Activated T-cell treated with anti-CD3 and anti-CD28 coated beads, Interleukin-2, amount 50 U/mL, for 24 hours (primary cell): ENCODE data around the gene KLHL29.

ENCODE experiments used
- DNase-seq: peaks from one replicate; pipeline ENCODE4 v3.0.0-alpha.2; 2020
- H3K27ac Mint-ChIP-seq: 2 replicates; pipeline ENCODE4 v1.8.0; 2020; ENCODE audit warnings: mild to moderate bottlenecking, mixed read lengths
- H3K27me3 Mint-ChIP-seq: 2 replicates; pipeline ENCODE4 v1.8.0; 2020; ENCODE audit warnings: mixed read lengths
- H3K36me3 Mint-ChIP-seq: 2 replicates; pipeline ENCODE4 v1.8.0; 2020; ENCODE audit warnings: low read depth, mixed read lengths
- H3K4me1 Mint-ChIP-seq: 2 replicates; pipeline ENCODE4 v1.8.0; 2020; ENCODE audit warnings: low read depth, mixed read lengths
- H3K4me3 Mint-ChIP-seq: 2 replicates; pipeline ENCODE4 v1.8.0; 2020; ENCODE audit warnings: mild to moderate bottlenecking, moderate library complexity, mixed read lengths
- H3K9me3 Mint-ChIP-seq: 2 replicates; pipeline ENCODE4 v1.8.0; 2020; ENCODE audit warnings: mixed read lengths

KLHL29 gene

DNA sequence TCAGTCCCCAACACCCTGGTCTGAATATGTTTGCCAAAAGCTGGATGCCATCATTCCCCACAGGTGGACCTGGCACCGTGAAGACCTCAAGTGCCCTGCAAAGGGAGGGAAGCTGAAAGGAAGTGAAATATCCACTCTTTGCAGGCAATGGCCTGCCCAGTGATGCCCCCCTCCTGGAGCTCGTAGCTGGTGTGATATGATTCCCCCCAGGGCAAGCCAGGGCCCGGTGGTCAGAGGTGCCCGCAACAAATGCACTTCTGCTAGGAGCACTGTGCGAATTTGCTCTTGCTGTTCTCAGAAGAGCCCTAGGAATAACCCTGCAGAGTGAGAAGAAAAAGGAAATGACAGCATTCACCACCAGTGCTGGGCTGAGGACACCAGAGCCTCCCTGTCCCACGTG, 247.4 kb downstream of the KLHL29 start:
- DNase-seq: no peak
- Mint-ChIP-seq H3K27ac (no peak overlapping the region), H3K4me1 (no peaks in the 10 kb centered on the region), H3K27me3 (no peaks in the 10 kb centered on the region), H3K9me3 (no peaks in the 10 kb centered on the region), H3K36me3 (no peaks in the 10 kb centered on the region), H3K4me3 (no peak overlapping the region)

DNA sequence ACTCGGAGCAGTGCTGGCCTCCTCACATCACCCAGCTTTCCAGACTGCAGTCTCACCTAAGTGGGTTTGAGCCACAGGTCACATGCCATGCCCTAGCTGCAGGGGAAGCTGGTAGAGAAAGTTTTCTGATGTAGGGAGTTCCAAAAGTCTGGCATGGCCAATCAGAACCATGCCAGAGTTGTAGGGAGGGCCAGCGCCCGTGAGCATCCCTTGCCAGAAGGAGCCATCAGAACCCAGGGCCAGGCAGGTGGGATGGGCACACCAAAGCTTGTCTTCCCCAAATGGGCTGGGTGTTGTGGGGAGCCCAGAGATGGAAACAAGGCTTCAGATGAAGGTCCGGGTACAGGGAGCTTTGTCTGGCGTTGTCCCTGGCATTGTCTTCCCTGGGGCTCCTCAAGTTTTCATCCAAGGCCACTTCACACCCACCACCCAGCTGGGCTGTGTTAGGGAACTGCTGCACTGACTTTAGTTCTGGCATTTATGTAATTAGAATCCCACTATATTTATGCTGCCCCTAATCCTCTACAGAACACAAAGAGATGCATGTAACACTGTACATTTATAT, 247.9 kb downstream of the KLHL29 start:
- no peaks in the 10 kb centered on the region for H3K4me1 Mint-ChIP-seq
- no peak overlapping the region for H3K4me3 Mint-ChIP-seq
- H3K27ac Mint-ChIP-seq: no peak overlapping the region
- DNase-seq: no peak
- H3K27me3 Mint-ChIP-seq: no peaks in the 10 kb centered on the region
- no peaks in the 10 kb centered on the region for H3K36me3 Mint-ChIP-seq
- no peaks in the 10 kb centered on the region for H3K9me3 Mint-ChIP-seq

DNA sequence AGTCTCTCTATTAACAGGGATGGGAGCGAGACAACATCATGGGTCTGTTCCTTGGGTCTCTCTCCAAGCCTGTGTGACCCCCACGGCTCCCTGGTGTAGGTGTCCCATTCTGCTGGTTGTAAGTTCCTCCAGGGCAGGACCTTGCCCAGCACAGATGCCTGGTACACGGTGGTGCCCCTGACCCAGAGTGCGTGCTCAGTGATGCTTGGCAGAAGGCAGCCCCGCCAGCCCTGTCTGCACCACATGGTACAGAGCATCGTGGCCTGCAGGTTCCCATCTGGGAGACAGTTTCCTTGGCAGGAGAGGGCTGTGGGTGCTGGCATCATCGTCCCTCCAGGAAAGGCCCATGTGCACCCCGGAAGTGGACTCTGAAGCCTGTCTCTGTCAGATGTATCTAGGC, 249.0 kb downstream of the KLHL29 start:
- Mint-ChIP-seq H3K9me3 (no peaks in the 10 kb centered on the region), H3K27me3 (no peaks in the 10 kb centered on the region), H3K27ac (no peak overlapping the region), H3K4me1 (no peaks in the 10 kb centered on the region), H3K4me3 (no peak overlapping the region), H3K36me3 (no peaks in the 10 kb centered on the region)
- no peak for DNase-seq

DNA sequence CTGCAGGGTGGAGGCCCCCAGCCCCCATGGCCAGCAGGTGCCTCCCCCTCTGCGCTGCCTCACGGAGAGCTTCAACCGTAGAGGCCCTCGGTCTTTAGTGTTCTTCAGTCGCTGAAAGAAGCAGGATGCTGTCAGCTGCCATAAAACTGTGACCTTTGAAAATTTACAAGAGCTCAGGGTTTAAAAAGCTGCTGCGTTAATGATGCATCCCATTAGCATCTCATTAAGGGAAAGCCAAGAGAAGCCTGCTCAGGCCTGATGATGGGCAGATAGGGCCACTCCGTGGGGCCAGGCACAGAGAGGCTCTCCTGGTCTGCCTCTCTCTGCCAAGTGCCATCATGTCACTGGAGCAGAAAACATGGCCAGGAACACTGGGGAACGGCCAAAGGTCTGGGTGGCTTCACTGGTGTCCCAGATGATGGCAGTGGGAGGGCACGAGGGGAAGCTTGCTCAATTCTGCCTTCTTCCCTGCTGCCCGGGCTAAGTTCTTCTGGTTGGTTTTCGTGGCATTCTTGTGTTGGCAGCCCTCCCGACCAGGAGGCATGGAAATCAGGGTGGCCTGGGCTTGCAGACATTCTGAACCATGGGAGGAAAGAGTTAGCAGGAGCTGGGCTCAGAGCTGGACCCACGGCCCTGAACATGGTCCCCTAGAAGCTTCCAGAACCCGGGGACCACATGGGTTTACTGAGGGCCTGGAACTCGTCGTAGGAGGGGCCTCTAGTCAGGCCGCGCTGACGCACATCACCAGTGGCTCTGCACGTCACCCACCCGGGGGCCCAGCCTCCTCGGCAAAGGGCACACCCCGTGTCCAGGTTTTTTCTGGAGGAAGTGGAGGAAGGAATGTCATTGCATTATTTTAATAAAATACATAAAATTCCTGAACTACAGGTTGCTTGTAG, 250.7 kb downstream of the KLHL29 start:
- H3K4me3 Mint-ChIP-seq: no peak overlapping the region
- no peaks in the 10 kb centered on the region for H3K9me3 Mint-ChIP-seq
- no peak overlapping the region for H3K27ac Mint-ChIP-seq
- no peaks in the 10 kb centered on the region for H3K36me3 Mint-ChIP-seq
- no peak for DNase-seq
- peaks cover 8% of the 10 kb centered on the region for H3K4me1 Mint-ChIP-seq
- H3K27me3 Mint-ChIP-seq: no peaks in the 10 kb centered on the region

DNA sequence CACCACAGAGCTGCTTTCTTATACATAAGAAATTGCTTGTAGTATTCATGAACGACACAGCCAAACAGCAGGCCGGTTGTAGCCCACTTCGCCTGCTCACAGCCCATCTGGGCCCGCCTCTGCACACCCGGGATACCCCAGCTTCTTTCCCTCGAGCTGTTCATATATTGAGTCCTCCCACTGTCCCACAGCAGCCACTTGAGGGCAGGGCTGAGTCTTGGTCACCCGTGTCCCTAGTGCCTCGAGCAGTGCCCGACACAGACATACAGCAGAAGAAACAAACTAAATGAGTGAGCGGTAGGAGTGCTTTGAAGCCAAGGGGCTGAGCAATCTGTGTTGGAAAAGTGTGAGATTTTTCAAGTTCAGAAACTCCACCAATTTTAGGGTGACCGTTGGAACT, 251.4 kb downstream of the KLHL29 start:
- H3K4me1 Mint-ChIP-seq: peaks cover 8% of the 10 kb centered on the region
- H3K36me3 Mint-ChIP-seq: no peaks in the 10 kb centered on the region
- H3K27ac Mint-ChIP-seq: no peak overlapping the region
- no peaks in the 10 kb centered on the region for H3K27me3 Mint-ChIP-seq
- no peaks in the 10 kb centered on the region for H3K9me3 Mint-ChIP-seq
- no peak for DNase-seq
- no peak overlapping the region for H3K4me3 Mint-ChIP-seq

DNA sequence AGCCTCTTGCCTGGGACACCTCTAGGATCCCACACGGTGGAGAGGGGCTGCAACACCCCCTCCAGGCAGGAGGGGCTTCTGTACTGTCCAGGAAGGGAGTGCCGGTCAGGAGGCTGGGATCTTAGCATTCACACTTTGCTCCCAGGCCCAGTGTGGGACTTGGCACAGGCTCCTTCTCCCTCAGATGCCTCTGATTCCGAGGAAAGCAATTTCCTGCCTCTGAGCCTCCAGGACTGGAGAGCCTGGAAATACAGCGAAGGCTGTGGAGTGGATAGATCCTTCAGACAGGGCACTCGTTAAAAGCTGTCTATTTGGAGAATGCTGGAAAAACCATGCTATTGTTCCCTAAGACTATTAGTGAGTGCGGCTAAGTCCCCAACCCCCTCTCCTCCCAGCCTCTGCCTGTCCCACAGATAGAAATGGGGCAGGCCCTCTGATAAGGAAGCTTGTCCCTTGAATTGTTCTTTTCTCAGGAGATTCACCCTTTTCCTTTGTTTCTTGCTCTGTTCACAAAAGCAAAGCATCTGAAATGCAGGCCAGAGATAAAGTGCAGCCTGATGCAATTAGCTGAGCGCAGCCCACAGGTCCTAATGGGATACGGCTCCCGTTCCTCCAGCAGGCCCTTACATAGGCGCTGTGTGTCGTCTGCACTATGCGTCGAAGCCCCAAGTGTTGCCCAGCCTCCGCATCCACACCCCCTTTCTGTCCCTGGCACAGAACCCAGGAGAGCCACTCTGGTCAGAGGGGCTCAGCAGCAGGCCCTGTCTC, 252.2 kb downstream of the KLHL29 start:
- Mint-ChIP-seq H3K4me1 (peaks cover 8% of the 10 kb centered on the region), H3K9me3 (no peaks in the 10 kb centered on the region), H3K27ac (no peak overlapping the region), H3K36me3 (peaks cover 3% of the 10 kb centered on the region), H3K27me3 (no peaks in the 10 kb centered on the region), H3K4me3 (no peak overlapping the region)
- DNase-seq: no peak

DNA sequence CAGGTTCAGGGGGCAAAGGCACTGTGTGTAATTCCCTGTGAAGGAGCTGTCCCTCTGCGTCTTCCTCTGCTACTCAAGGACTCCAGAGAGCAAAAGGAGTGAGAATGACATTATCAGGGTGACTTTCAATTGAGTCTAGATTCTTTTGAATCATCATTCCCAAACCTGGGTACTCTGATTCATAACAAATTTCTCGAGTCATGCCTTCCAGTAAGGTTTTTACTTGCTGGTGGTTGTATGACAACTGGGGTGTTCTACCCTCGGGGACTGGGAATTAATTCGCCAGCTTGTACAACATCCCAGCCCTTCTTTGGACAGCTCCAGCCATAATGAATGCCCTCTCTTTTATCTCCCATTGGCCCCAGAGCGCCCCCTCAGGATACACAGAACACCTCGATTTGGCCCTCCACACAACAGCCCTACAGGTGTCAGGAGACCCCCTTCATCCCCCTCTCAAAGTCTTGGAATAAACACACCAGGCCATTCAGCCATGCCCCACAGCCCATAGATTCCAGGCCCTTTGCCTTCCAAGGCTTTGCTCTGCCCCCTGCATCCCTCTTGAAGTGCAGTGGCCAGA, 254.5 kb downstream of the KLHL29 start:
- H3K4me3 Mint-ChIP-seq: no peak overlapping the region
- peaks cover 8% of the 10 kb centered on the region for H3K36me3 Mint-ChIP-seq
- H3K9me3 Mint-ChIP-seq: no peaks in the 10 kb centered on the region
- H3K4me1 Mint-ChIP-seq: peaks cover 8% of the 10 kb centered on the region
- DNase-seq: no peak
- H3K27ac Mint-ChIP-seq: peak overlapping the region; percentile 2
- H3K27me3 Mint-ChIP-seq: no peaks in the 10 kb centered on the region

DNA sequence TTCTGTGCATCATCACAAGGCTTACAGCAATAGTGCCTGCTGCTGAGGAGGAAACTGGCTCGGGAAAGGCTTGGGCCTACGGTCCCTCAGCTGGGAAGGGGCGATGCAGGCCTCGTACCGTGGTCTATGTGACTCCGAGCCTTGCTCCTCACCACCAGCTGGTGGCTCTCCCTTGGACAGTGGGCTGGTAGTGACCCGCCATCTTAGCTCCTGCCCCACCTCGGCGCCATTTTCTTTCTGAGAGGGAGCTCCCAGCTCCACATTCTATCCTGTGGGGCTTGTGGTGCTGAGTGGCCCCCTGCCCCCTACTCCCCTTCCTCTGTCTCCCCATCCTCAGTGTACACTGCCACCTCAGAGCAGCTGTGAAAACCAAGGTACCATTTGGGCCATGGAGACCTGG, 255.7 kb downstream of the KLHL29 start:
- no peak overlapping the region for H3K4me3 Mint-ChIP-seq
- peaks cover 8% of the 10 kb centered on the region for H3K36me3 Mint-ChIP-seq
- H3K27me3 Mint-ChIP-seq: no peaks in the 10 kb centered on the region
- no peak for DNase-seq
- H3K9me3 Mint-ChIP-seq: no peaks in the 10 kb centered on the region
- H3K4me1 Mint-ChIP-seq: peaks cover 8% of the 10 kb centered on the region
- H3K27ac Mint-ChIP-seq: no peak overlapping the region

DNA sequence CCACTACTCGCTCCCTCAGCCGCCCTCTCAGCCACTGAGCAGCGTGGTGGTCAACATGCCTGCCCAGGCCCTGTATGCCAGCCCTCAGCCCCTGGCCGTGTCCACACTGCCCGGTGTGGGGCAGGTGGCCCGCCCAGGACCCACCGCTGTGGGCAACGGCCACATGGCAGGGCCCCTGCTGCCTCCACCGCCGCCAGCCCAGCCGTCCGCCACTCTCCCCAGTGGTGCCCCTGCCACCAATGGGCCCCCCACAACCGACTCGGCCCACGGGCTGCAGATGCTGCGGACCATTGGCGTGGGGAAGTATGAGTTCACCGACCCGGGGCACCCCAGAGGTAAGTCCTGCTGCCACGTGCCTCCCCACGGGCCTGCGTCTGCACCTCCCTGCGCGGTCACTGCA, 257.5 kb downstream of the KLHL29 start:
- H3K9me3 Mint-ChIP-seq: no peaks in the 10 kb centered on the region
- H3K27me3 Mint-ChIP-seq: no peaks in the 10 kb centered on the region
- DNase-seq: no peak
- H3K4me3 Mint-ChIP-seq: no peak overlapping the region
- no peak overlapping the region for H3K27ac Mint-ChIP-seq
- H3K4me1 Mint-ChIP-seq: peaks cover 8% of the 10 kb centered on the region
- peaks cover 8% of the 10 kb centered on the region for H3K36me3 Mint-ChIP-seq

DNA sequence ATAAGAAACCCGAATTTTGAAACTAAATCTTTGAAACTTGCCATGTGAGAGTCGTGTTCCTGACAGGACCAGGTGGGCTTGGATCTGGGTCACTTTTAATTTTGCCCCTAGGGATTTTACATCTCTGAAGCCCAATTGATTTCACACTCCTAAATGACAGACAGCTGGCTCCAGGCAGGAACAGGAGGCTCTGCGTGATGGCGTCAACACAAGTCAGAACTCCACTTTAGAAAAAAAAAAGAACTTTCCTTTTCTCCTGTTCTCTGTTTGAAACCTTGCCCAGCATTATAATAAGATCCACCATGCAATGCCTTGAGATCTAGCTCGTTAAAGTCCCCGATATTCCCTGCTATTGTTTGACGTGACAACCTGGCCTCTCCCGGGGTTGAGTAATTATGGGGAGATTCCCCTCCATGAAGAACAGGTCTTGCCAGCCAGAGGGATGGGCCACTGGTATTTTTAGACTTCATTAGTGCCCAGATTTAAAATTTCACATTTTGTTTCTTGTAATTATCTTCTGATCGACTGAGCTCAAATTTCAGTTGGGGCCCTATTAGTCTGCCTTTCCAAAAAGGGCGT, 260.3 kb downstream of the KLHL29 start:
- DNase-seq: no peak
- Mint-ChIP-seq H3K36me3 (peaks cover 8% of the 10 kb centered on the region), H3K9me3 (no peaks in the 10 kb centered on the region), H3K27me3 (no peaks in the 10 kb centered on the region), H3K4me3 (no peak overlapping the region), H3K27ac (no peak overlapping the region), H3K4me1 (no peaks in the 10 kb centered on the region)

DNA sequence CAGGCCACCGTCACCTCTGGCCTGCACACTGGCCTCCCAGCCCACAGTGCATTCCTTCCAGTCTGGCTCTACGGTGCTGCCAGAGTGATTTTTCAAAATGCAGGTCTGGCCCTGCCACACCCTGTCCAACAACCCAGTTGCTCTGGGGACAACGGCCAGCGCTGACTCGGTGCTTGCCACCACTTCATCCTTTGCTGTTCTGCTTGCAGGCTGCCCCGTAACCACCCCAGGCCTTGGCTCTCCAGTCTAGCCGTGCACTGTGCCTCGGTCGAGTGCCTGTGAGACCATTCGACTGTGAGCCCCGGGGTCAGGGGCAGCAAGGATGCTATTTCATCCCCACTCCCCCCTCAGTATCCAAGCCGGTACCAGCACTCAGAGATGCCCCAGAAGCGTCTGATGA, 262.6 kb downstream of the KLHL29 start:
- Mint-ChIP-seq H3K4me3 (no peak overlapping the region), H3K36me3 (peaks cover 5% of the 10 kb centered on the region), H3K27ac (no peak overlapping the region), H3K4me1 (no peaks in the 10 kb centered on the region), H3K9me3 (no peaks in the 10 kb centered on the region), H3K27me3 (no peaks in the 10 kb centered on the region)
- DNase-seq: no peak

DNA sequence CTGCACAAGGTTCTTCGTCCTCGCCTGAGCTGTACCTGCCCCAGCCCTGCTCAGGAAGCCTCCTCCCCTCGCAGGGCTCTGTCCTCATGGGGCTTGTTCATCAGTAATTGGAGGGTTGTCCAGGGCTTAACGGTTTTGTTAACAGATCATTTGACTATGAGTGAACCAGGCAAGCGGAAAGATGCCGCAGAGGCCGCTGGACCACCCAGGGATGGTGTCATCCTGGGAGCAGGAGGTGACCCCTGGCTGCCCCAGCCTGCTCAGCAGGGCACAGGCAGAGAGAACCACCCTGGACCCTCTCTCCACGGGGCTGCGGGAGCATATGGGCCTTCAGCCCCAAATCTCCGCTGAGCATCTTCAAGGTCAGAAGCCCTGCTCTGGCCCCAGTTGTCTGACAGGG, 264.3 kb downstream of the KLHL29 start:
- Mint-ChIP-seq H3K27me3 (no peaks in the 10 kb centered on the region), H3K4me3 (no peak overlapping the region), H3K27ac (no peak overlapping the region), H3K4me1 (no peaks in the 10 kb centered on the region), H3K36me3 (no peaks in the 10 kb centered on the region), H3K9me3 (no peaks in the 10 kb centered on the region)
- DNase-seq: no peak

DNA sequence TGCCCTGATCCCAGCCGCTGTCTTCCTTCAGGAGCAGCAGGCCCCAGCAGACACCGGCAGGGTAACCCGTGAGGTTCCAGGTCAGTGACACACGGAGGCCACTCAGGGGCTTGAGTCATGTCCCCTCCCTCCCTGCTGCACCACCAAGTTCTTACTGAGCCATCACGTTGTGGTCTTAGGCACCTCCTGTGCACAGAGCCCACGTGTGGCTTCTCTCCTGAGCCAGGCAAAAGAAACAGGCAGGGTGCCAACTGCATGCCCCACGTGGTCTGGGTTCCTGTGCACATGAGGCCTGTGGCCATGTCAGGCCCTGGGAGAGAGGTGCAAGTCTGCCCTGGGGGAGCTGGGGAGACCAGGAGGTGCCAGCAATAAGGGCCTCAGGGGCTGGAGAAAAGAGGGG, 264.8 kb downstream of the KLHL29 start:
- H3K9me3 Mint-ChIP-seq: no peaks in the 10 kb centered on the region
- H3K4me1 Mint-ChIP-seq: no peaks in the 10 kb centered on the region
- no peaks in the 10 kb centered on the region for H3K36me3 Mint-ChIP-seq
- H3K27me3 Mint-ChIP-seq: no peaks in the 10 kb centered on the region
- no peak for DNase-seq
- no peak overlapping the region for H3K4me3 Mint-ChIP-seq
- no peak overlapping the region for H3K27ac Mint-ChIP-seq

DNA sequence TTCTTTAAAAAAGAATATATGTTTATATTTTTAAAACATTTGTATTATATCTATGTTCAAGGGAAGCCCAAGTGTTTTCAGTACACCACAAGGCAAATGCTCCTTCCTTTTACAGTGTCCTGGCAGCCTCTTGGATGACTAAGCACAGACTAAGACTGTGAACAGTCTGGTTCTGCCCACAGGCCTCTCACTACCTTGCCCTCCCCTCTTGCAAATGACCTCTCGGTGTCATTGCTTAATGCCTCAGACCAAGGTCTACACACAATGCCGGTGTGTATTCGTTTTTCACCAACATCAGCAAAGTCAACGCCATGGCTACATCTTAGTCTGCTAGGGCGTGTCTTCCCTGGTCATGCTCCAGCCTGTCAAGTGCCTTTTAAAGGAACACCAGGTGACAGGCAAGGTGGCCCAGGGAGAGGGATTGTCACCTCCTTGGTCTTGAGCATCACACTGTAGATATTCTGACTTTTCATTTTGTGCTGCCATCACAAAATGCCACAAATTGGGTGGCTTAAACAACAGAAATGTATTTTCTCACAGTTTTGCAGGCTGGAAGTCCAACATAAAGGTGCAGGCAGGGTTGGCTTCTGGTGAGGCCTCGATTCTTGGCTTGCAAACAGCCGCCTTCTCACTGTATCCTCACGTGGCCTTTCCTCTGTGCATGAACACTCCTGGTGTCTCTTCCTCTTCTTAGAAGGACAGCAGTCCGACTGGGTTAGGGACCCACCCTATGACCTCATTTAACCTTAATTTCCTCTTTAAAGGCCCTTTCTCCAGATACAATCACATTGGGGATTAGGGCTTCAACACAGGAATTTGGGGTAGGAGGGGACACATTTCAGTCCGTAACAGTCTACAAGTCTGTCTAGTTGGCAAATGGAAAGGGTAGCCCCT, 266.5 kb downstream of the KLHL29 start:
- H3K4me1 Mint-ChIP-seq: no peaks in the 10 kb centered on the region
- H3K27ac Mint-ChIP-seq: no peak overlapping the region
- no peaks in the 10 kb centered on the region for H3K9me3 Mint-ChIP-seq
- H3K4me3 Mint-ChIP-seq: no peak overlapping the region
- no peaks in the 10 kb centered on the region for H3K27me3 Mint-ChIP-seq
- no peak for DNase-seq
- H3K36me3 Mint-ChIP-seq: no peaks in the 10 kb centered on the region
